Erythroblast (primary cell): ENCODE data around the gene SRP54.

Source experiments
- GATA1 ChIP-seq: IDR thresholded peaks from 2 replicates; pipeline ENCODE4 v1.6.1; 2011; ENCODE audit warnings: low read depth, mild to moderate bottlenecking, control low read depth, low read length, moderate library complexity
- POLR2A ChIP-seq: IDR thresholded peaks from 2 replicates; pipeline ENCODE4 v1.6.1; 2011; ENCODE audit warnings: mild to moderate bottlenecking, low read length

DNA sequence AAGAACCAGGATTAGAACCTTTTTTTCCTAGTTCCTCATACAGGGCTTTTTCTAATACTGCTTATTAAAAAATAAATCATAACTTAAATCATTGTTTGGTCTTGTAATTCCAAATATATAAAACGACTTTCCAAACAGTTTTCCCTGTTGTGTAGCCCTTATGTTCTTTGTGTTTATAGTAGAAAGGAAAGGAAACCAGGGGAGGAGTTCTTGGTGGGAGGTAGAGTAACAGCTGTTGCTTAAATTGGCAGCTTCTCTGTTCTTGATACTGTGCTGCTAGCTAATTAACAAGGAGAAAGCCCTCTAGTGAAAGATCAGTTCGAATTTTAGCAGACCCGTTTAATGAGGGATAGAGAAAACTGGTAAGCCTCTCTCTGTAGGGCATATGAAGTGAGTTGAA is 15.0 kb downstream of the SRP54 start:
- TF ChIP-seq POLR2A: no peak
- no peak for TF ChIP-seq GATA1
